Fibroblast of skin of right biceps (primary cell): ENCODE data around the gene EXOG.
A peak's percentile ranks its signal among the peaks of the same experiment; 100 is the strongest.

ENCODE experiments used
- DNase-seq: peaks from one replicate; pipeline ENCODE4 v3.0.0-alpha.2; 2013

EXOG gene

GRCh38 chr3:38511546-38511945 lies 15.4 kb downstream of the EXOG start:
- DNase-seq: no peak

- DNase-seq: no peak
These were observed 19.2 kb downstream of the EXOG start for GRCh38 chr3:38515367-38515766.

- no peak for DNase-seq
These were observed 20.5 kb downstream of the EXOG start for GRCh38 chr3:38516669-38517068.

DNA sequence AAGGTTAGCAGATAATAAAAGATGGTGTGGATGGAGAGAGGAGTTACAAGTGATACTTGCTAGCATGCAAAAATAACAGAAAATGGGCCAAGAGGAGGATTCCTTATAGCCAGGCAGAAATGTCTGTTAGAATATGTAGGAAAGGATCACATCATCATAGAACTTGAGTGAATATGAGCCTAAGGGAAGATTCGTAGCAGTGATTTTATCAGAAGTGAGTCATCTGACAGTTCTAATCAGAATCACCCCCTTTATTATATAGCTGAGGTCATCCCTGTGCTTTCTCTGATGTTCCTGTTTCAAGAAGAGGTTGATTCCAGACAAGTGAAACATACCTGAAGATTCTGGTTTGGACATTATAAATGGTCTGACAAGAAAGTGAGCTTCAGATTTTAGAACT lies 22.9 kb downstream of the EXOG start:
- DNase-seq: peak; percentile 35

- DNase-seq: no peak
These were observed 23.5 kb downstream of the EXOG start for GRCh38 chr3:38519651-38520050.

DNA sequence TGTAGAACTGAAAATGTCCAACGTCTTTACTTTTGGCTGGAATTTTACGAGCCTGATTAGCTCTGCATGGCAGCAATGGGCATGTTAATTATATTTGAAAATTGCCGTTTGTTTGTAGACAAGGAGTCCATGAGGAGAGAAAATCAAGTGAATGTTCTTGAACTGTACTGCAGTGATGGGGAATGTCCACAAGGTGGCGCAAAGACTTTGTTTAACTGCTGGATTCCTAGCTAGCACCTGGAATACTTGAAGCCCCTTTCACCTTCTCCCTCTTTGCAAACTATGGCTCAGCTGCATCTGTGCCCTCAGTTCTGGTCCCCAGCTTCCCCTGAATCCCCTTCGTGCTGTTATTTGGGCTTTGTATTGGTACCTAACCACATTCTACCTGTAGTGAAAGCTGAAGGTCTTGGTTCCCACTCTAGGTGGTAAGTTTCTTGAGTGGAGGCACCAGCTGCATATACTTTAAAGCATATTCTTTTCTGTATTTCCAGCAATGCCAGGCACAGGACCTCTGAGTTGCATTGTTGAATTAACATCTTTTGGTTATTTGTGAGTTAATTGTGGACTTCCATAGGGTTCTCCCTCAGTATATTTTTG lies 25.3 kb downstream of the EXOG start:
- peak; percentile 57 for DNase-seq

DNA sequence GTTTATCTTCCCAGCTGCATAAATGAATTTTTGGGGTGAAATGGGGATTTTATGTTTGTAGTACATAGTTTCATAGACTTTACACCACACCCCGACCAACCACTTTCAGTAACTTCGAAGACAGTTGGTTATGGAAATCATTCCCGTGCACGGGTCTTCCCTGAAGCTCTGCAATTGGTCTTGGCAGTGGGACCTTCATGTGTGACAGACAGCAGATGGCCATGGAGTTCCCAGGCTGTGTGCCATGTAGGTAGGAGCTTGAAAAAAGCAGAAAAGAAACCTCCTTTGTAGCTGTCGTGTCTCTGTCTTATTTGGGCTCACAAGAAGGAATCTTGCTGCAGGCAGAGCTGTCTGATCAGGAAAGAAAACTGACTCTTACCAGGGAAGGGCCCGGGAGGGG lies 25.9 kb downstream of the EXOG start:
- DNase-seq: no peak

DNA sequence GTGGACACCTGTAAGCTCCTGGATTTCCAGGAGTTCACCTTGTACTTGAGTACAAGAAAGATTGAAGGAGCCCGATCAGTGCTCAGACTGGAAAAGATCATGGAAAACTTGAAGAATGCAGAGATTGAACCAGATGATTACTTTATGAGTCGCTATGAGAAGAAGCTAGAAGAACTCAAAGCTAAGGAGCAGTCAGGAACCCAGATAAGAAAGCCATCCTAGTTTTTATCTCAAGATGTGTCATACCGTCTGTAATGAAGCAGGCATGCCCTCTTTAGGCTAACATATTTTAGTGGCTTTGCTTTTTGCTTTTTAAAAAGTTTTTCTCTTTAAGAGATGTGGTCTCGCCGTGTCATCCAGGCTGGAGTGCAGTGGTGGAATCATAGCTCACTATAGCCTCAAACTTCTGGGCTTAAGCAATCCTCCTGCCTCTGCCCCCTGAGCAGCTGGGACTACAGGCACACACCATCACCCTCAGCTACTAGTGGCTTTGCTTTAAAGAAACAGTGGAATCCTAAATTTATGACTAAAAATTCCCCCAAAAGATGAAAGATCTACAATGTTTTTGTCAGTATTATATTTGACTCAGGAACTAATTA lies 28.1 kb downstream of the EXOG start:
- DNase-seq: peak; percentile 43

- no peak for DNase-seq
These were observed 30.7 kb downstream of the EXOG start for GRCh38 chr3:38526792-38527191.

GRCh38 chr3:38528457-38528856 lies 32.3 kb downstream of the EXOG start:
- no peak for DNase-seq

DNA sequence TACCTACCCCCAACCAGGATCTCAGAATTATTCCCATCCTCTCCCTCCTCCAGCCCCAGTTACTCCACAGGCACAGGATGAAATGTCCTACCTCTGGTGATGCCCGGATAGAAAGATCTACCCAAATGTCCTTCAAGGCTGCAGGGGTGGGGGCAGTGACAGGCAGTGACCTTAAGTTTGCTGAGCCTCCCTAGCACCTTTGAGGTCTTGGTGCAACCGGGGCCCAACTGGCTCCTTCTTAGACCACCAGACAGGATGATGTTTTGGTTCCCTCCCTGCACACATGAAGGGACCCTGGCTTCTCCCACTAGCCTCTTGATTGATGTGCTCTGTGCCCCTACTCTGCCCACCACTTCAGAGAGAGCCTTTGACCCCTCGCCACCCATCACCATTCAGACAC lies 36.4 kb downstream of the EXOG start:
- no peak for DNase-seq

DNA sequence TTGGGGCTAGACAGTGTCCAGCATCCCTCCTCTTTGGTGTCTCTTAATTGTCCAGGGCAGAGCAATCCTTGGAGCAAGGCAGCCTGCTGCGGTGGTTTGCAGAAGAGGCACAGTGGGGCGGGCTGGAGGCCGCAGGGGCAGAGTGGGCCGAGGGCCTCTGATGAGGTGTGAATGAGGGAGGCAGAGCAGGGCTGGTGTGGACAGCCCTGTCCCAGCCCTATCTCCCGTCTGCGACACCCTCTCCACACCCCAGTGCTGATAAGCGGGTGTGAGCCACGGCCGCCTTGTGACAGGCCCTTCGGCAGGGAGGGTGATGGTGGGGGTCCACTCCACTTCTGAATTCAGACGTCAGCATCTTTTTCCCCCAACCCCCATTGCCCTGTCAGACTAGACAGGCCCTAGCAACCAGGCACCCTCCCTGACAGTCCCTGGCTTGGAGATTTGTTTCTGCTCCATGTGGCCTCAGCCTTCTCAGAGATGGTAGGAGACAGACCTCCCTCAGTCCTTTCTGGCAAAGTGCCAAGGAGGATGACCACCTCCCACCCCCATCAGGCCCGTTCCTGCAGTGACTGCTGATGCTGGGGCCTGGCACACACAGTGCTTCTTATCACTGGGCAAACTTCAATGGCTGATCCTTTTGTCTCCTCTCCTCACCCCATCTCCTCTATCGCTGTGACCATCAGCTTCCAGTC lies 37.3 kb downstream of the EXOG start:
- DNase-seq: no peak

GRCh38 chr3:38534180-38534579 lies 38.0 kb downstream of the EXOG start:
- DNase-seq: no peak

- DNase-seq: no peak
These were observed 38.5 kb downstream of the EXOG start for GRCh38 chr3:38534604-38535003.

DNA sequence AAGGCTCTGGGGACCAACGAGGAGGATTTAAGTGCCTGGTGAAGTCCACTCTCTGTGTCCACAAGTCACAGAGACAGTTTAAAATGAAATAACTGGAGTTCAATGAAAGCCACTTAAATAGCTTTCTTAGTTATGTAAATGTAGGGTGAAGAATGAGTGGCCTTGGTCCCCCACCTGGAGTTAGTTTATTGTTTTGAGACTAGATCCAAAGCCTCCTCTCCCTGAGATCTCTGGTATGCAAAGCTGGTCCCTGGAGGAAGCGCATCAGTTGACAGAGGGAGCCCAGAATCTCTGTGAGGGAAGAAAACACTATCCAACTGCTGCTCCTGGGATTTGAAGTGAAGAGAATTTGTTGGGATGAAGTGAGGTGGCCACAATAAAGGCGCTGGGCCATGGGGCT lies 40.5 kb downstream of the EXOG start:
- no peak for DNase-seq

GRCh38 chr3:38538773-38539353 lies 42.7 kb downstream of the EXOG start:
- DNase-seq: no peak

DNA sequence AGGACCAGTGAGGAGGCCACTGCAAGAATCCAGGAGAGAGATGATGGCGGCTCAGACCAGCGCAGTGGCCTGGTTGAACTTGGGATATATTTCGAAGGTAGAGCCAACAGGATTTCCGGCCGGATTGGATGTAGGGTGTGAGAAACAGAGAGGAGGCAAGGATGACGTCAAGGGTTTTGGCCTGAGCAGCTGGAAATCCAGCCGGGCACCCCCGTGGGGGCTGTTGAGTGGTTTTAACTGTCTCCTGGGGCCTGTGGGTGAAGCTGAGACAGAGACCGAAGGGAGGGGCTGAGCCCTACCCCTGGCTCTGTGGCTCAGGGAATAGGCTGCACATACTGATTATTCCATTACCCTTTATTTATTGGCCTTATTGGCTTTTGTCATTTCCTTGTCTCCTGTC lies 45.7 kb downstream of the EXOG start:
- DNase-seq: no peak

- DNase-seq: no peak
These were observed 46.5 kb downstream of the EXOG start for GRCh38 chr3:38542401-38543298.

GRCh38 chr3:38543586-38543985 lies 47.4 kb downstream of the EXOG start:
- DNase-seq: no peak

- DNase-seq: no peak
These were observed 48.8 kb downstream of the EXOG start for GRCh38 chr3:38544926-38545325.

GRCh38 chr3:38545550-38545949 lies 49.4 kb downstream of the EXOG start:
- DNase-seq: no peak

- DNase-seq: no peak
These were observed 49.8 kb downstream of the EXOG start for GRCh38 chr3:38545983-38546382.
